ENCODE data around the gene COA6.
A peak's percentile ranks its signal among the peaks of the same experiment; 100 is the strongest.
"Not testable (repeated sequence)": the region's sequence is repeated elsewhere in the genome, so short reads cannot be mapped to it uniquely, and the experiment has no call there.

COA6 gene

GRCh38 chr1:234369784-234370183 is 3.5 kb upstream of the COA6 start:
- no peak overlapping the region for H3K27ac ChIP-seq
- no peak for TF ChIP-seq ZFX (IDR thresholded peaks at IDR 0.05)
- TF ChIP-seq CTCF (conservative IDR thresholded peaks at IDR 0.05) = no peak

GRCh38 chr1:234371414-234371813 is 1.8 kb upstream of the COA6 start:
- TF ChIP-seq CTCF (conservative IDR thresholded peaks at IDR 0.05) = peak; percentile 17; the same call in 1 of the 2 replicates
- no peak for TF ChIP-seq ZFX (IDR thresholded peaks at IDR 0.05)
- H3K27ac ChIP-seq = no peak overlapping the region

GRCh38 chr1:234372011-234372757 is 1.1 kb upstream of the COA6 start:
- H3K27ac ChIP-seq = no peak overlapping the region
- TF ChIP-seq ZFX (IDR thresholded peaks at IDR 0.05) (no peak), CTCF (conservative IDR thresholded peaks at IDR 0.05) (no peak)

GRCh38 chr1:234373959-234374254 is 651 bp downstream of the COA6 start:
- H3K27ac ChIP-seq = peak overlapping the region; percentile 95
- TF ChIP-seq CTCF (conservative IDR thresholded peaks at IDR 0.05) (no peak), ZFX (IDR thresholded peaks at IDR 0.05) (no peak)

GRCh38 chr1:234375672-234376071 is 2.4 kb downstream of the COA6 start:
- no peak for TF ChIP-seq ZFX (IDR thresholded peaks at IDR 0.05)
- no peak for TF ChIP-seq CTCF (conservative IDR thresholded peaks at IDR 0.05)
- no peak overlapping the region for H3K27ac ChIP-seq

GRCh38 chr1:234379591-234380109 is 6.4 kb downstream of the COA6 start:
- not testable (repeated sequence) for H3K27ac ChIP-seq

- TF ChIP-seq ZFX (IDR thresholded peaks at IDR 0.05) = no peak
- no peak for TF ChIP-seq CTCF (conservative IDR thresholded peaks at IDR 0.05)
- H3K27ac ChIP-seq = no peak overlapping the region
These were observed 8.7 kb downstream of the COA6 start for GRCh38 chr1:234381699-234382555.
